ENCODE measurements around the gene PRDM16. TPM values are rescaled to one million over a fixed set of nuclear protein-coding genes. Genes with fewer than 3 reads are reported as not detected.

The PRDM16 gene
- total and polyA plus RNA-seq, 2 of the 13 experiments (the other 11 are each of a cell fraction or from before 2014, with no cell fraction given): 0.15 to 0.81 TPM

DNA sequence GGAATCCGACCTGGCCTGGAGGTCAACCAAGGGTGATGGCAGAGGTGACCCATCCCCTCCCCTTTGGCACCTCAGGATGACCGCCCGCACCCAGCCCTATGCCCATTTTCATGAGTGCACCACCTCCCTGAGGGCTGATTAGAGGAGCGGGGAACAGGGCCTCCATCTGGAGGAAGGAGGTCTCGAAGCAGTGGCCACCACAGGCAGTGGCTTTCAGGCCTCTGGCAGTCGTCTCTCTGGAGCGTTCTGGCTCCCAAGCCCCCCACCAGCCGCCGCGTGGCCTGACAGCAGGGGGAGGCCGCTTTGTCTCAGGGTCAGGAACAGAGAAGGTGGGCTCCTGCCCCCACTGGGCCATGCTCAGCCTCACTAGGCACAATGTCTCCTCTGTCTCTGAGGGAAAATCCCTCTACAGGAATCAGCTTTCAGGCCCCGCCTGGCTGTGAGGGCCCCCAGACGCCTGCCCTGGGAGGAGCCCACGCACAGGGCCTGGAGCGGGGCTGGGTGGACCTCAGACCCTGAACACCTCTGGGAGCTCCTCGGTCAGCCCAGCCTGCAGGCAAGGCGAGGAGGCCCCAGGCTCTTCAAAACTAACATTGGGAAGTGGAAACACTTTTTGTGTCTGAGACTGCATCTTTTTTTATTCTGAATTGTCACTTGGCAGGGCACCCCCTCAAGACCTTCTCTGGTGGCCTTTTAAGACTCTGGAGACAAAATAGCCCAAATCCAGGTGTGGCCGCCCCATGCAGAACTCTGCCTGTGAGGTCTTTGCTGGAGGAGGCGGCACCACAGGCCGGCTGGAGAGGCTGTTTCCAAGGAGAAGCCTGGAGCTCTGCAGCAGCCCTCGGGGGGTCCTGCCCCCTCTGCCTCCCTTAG, 257.7 kb downstream of the PRDM16 start (continued):
- TF ChIP-seq FOXA3 (CRISPR knock-in tag; IDR thresholded peaks at IDR 0.05) (peak; percentile 51; the same call in 1 of the 2 replicates), PCBP1 (IDR thresholded peaks at IDR 0.05; ENCODE audit: borderline replicate concordance, low read depth, low read length) (0 out of 2 replicates have a peak, but pooled peaks have one; percentile 67), ARNT2 (CRISPR knock-in tag; IDR thresholded peaks at IDR 0.05; ENCODE audit: low read depth) (peak; percentile 57; the same call in 1 of the 2 replicates), ZNF703 (CRISPR knock-in tag; IDR thresholded peaks at IDR 0.05; ENCODE audit: borderline replicate concordance) (no peak), SAP130 (CRISPR knock-in tag; IDR thresholded peaks at IDR 0.05; ENCODE audit: low read depth) (peak; percentile 70), ZNF143 (CRISPR knock-in tag; IDR thresholded peaks at IDR 0.05) (no peak), BORCS8-MEF2B (CRISPR knock-in tag; IDR thresholded peaks at IDR 0.05) (peak; percentile 92), ZSCAN21 (CRISPR knock-in tag; IDR thresholded peaks at IDR 0.05; ENCODE audit: borderline replicate concordance) (no peak), STAT5B (CRISPR knock-in tag; IDR thresholded peaks at IDR 0.05) (no peak), SATB2 (CRISPR knock-in tag; IDR thresholded peaks at IDR 0.05) (no peak), MBNL3 (CRISPR knock-in tag; conservative IDR thresholded peaks at IDR 0.05) (no peak), IKZF1 (IDR thresholded peaks at IDR 0.05) (no peak), ZNF790 (CRISPR knock-in tag; IDR thresholded peaks at IDR 0.05; ENCODE audit: borderline replicate concordance) (no peak), ATF7-NPFF (CRISPR knock-in tag; IDR thresholded peaks at IDR 0.05; ENCODE audit: low read depth) (0 out of 2 replicates have a peak, but pooled peaks have one; percentile 65), ZNF569 (CRISPR knock-in tag; IDR thresholded peaks at IDR 0.05; ENCODE audit: borderline replicate concordance) (no peak), ZFP62 (CRISPR knock-in tag; IDR thresholded peaks at IDR 0.05) (no peak), ZNF460 (CRISPR knock-in tag; IDR thresholded peaks at IDR 0.05; ENCODE audit: borderline replicate concordance) (no peak), IKZF4 (CRISPR knock-in tag; IDR thresholded peaks at IDR 0.05; ENCODE audit: borderline replicate concordance, low read depth, not compliant biosample characterization) (no peak), ADNP (CRISPR knock-in tag; IDR thresholded peaks at IDR 0.05) (no peak)
- TF ChIP-seq, protein P1, sequence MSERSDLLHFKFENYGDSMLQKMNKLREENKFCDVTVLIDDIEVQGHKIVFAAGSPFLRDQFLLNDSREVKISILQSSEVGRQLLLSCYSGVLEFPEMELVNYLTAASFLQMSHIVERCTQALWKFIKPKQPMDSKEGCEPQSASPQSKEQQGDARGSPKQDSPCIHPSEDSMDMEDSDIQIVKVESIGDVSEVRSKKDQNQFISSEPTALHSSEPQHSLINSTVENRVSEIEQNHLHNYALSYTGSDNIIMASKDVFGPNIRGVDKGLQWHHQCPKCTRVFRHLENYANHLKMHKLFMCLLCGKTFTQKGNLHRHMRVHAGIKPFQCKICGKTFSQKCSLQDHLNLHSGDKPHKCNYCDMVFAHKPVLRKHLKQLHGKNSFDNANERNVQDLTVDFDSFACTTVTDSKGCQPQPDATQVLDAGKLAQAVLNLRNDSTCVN (CRISPR knock-in tag; IDR thresholded peaks at IDR 0.05; ENCODE audit: borderline replicate concordance): peak; percentile 57; the same call in 1 of the 2 replicates
- TF ChIP-seq, protein P2, sequence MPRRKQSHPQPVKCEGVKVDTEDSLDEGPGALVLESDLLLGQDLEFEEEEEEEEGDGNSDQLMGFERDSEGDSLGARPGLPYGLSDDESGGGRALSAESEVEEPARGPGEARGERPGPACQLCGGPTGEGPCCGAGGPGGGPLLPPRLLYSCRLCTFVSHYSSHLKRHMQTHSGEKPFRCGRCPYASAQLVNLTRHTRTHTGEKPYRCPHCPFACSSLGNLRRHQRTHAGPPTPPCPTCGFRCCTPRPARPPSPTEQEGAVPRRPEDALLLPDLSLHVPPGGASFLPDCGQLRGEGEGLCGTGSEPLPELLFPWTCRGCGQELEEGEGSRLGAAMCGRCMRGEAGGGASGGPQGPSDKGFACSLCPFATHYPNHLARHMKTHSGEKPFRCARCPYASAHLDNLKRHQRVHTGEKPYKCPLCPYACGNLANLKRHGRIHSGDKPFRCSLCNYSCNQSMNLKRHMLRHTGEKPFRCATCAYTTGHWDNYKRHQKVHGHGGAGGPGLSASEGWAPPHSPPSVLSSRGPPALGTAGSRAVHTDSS (CRISPR knock-in tag; conservative IDR thresholded peaks at IDR 0.05): no peak
- TF ChIP-seq, protein P3, sequence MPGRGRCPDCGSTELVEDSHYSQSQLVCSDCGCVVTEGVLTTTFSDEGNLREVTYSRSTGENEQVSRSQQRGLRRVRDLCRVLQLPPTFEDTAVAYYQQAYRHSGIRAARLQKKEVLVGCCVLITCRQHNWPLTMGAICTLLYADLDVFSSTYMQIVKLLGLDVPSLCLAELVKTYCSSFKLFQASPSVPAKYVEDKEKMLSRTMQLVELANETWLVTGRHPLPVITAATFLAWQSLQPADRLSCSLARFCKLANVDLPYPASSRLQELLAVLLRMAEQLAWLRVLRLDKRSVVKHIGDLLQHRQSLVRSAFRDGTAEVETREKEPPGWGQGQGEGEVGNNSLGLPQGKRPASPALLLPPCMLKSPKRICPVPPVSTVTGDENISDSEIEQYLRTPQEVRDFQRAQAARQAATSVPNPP (CRISPR knock-in tag; IDR thresholded peaks at IDR 0.05): no peak
- TF ChIP-seq, protein P4, sequence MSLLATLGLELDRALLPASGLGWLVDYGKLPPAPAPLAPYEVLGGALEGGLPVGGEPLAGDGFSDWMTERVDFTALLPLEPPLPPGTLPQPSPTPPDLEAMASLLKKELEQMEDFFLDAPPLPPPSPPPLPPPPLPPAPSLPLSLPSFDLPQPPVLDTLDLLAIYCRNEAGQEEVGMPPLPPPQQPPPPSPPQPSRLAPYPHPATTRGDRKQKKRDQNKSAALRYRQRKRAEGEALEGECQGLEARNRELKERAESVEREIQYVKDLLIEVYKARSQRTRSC (CRISPR knock-in tag; IDR thresholded peaks at IDR 0.05; ENCODE audit: low read depth): no peak
- TF ChIP-seq, protein P5, sequence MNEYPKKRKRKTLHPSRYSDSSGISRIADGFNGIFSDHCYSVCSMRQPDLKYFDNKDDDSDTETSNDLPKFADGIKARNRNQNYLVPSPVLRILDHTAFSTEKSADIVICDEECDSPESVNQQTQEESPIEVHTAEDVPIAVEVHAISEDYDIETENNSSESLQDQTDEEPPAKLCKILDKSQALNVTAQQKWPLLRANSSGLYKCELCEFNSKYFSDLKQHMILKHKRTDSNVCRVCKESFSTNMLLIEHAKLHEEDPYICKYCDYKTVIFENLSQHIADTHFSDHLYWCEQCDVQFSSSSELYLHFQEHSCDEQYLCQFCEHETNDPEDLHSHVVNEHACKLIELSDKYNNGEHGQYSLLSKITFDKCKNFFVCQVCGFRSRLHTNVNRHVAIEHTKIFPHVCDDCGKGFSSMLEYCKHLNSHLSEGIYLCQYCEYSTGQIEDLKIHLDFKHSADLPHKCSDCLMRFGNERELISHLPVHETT (CRISPR knock-in tag; conservative IDR thresholded peaks at IDR 0.05): no peak
